ENCODE data around the gene PHPT1. TPM values are rescaled to one million over a fixed set of nuclear protein-coding genes. Genes with fewer than 3 reads are reported as not detected.

The PHPT1 gene
- total and polyA plus RNA-seq, 2 of the 13 experiments (the other 11 are each of a cell fraction or from before 2014, with no cell fraction given): 189 to 192 TPM

DNA sequence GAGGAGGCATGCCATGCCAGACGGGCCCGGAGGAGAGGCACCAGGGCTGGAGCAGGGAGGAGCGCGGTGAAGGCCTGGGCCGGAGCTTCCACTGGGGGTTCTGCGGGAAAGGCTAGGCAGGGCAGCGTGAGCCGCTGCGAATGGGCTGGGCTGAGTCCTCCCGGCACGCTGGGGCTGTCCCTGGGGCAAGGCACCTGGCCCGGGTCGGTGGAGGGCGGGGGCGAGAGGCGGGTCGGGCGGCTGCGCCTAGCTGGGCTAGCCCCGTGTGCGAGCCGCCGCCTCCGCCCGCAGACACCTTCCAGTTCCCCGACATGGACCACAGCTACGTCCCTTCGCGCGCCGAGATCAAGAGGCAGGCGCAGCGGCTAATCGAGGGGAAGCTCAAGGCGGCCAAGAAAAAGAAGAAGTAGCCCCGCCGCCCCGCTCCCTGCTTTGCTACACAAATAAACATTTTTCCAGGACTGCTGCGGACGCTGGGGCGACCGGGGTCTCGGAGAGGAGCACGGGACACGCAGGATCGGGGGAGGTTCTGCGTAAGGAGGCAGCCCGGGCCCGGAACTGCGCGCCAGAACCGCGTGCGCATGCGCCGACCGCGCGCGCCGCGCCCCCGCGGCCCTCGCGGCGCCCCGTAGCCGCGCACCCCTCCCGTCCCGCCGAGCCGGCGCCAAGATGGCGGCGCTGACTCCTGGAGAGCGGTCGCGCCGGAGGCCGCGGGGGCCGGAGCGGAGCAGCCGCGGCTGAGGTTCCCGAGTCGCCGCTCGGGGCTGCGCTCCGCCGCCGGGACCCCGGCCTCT is 41.7 kb upstream of the PHPT1 start, which contains the start of gene RABL6 (continued):
- no peak for TF ChIP-seq ZBTB42 (CRISPR knock-in tag; IDR thresholded peaks at IDR 0.05)
- TF ChIP-seq KDM5A (IDR thresholded peaks at IDR 0.05; ENCODE audit: borderline replicate concordance, low read length): peak; percentile 63; the same call in 1 of the 2 replicates
- TF ChIP-seq ZNF205 (CRISPR knock-in tag; IDR thresholded peaks at IDR 0.05): 0 out of 2 replicates have a peak, but pooled peaks have one; percentile 44
- no peak for TF ChIP-seq TP53 (CRISPR knock-in tag; conservative IDR thresholded peaks at IDR 0.05)
- no peak for TF ChIP-seq CCAR2 (optimal IDR thresholded peaks at IDR 0.05; ENCODE audit: low read depth, low read length)
- TF ChIP-seq, protein P1, sequence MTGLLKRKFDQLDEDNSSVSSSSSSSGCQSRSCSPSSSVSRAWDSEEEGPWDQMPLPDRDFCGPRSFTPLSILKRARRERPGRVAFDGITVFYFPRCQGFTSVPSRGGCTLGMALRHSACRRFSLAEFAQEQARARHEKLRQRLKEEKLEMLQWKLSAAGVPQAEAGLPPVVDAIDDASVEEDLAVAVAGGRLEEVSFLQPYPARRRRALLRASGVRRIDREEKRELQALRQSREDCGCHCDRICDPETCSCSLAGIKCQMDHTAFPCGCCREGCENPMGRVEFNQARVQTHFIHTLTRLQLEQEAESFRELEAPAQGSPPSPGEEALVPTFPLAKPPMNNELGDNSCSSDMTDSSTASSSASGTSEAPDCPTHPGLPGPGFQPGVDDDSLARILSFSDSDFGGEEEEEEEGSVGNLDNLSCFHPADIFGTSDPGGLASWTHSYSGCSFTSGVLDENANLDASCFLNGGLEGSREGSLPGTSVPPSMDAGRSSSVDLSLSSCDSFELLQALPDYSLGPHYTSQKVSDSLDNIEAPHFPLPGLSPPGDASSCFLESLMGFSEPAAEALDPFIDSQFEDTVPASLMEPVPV (CRISPR knock-in tag; IDR thresholded peaks at IDR 0.05): peak; percentile 85
- TF ChIP-seq, protein P2, sequence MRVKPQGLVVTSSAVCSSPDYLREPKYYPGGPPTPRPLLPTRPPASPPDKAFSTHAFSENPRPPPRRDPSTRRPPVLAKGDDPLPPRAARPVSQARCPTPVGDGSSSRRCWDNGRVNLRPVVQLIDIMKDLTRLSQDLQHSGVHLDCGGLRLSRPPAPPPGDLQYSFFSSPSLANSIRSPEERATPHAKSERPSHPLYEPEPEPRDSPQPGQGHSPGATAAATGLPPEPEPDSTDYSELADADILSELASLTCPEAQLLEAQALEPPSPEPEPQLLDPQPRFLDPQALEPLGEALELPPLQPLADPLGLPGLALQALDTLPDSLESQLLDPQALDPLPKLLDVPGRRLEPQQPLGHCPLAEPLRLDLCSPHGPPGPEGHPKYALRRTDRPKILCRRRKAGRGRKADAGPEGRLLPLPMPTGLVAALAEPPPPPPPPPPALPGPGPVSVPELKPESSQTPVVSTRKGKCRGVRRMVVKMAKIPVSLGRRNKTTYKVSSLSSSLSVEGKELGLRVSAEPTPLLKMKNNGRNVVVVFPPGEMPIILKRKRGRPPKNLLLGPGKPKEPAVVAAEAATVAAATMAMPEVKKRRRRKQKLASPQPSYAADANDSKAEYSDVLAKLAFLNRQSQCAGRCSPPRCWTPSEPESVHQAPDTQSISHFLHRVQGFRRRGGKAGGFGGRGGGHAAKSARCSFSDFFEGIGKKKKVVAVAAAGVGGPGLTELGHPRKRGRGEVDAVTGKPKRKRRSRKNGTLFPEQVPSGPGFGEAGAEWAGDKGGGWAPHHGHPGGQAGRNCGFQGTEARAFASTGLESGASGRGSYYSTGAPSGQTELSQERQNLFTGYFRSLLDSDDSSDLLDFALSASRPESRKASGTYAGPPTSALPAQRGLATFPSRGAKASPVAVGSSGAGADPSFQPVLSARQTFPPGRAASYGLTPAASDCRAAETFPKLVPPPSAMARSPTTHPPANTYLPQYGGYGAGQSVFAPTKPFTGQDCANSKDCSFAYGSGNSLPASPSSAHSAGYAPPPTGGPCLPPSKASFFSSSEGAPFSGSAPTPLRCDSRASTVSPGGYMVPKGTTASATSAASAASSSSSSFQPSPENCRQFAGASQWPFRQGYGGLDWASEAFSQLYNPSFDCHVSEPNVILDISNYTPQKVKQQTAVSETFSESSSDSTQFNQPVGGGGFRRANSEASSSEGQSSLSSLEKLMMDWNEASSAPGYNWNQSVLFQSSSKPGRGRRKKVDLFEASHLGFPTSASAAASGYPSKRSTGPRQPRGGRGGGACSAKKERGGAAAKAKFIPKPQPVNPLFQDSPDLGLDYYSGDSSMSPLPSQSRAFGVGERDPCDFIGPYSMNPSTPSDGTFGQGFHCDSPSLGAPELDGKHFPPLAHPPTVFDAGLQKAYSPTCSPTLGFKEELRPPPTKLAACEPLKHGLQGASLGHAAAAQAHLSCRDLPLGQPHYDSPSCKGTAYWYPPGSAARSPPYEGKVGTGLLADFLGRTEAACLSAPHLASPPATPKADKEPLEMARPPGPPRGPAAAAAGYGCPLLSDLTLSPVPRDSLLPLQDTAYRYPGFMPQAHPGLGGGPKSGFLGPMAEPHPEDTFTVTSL (CRISPR knock-in tag; IDR thresholded peaks at IDR 0.05; ENCODE audit: borderline replicate concordance): peak; percentile 37; the same call in 1 of the 2 replicates
- no peak for TF ChIP-seq MIER3 (CRISPR knock-in tag; IDR thresholded peaks at IDR 0.05; ENCODE audit: borderline replicate concordance)
- TF ChIP-seq MEIS1 (CRISPR knock-in tag; IDR thresholded peaks at IDR 0.05; ENCODE audit: borderline replicate concordance): no peak
- TF ChIP-seq ATRX (CRISPR knock-in tag; IDR thresholded peaks at IDR 0.05; ENCODE audit: borderline replicate concordance): no peak
- no peak for TF ChIP-seq SMC3 (IDR thresholded peaks at IDR 0.05; ENCODE audit: low read length)
- TF ChIP-seq, protein P3, sequence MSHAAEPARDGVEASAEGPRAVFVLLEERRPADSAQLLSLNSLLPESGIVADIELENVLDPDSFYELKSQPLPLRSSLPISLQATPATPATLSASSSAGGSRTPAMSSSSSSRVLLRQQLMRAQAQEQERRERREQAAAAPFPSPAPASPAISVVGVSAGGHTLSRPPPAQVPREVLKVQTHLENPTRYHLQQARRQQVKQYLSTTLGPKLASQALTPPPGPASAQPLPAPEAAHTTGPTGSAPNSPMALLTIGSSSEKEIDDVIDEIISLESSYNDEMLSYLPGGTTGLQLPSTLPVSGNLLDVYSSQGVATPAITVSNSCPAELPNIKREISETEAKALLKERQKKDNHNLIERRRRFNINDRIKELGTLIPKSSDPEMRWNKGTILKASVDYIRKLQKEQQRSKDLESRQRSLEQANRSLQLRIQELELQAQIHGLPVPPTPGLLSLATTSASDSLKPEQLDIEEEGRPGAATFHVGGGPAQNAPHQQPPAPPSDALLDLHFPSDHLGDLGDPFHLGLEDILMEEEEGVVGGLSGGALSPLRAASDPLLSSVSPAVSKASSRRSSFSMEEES (CRISPR knock-in tag; IDR thresholded peaks at IDR 0.05): no peak
- peak; percentile 83 for TF ChIP-seq HNRNPLL (IDR thresholded peaks at IDR 0.05; ENCODE audit: low read depth, low read length, poor library complexity, severe bottlenecking)
- TF ChIP-seq SP2 (CRISPR knock-in tag; IDR thresholded peaks at IDR 0.05): no peak
- TF ChIP-seq, protein P4, sequence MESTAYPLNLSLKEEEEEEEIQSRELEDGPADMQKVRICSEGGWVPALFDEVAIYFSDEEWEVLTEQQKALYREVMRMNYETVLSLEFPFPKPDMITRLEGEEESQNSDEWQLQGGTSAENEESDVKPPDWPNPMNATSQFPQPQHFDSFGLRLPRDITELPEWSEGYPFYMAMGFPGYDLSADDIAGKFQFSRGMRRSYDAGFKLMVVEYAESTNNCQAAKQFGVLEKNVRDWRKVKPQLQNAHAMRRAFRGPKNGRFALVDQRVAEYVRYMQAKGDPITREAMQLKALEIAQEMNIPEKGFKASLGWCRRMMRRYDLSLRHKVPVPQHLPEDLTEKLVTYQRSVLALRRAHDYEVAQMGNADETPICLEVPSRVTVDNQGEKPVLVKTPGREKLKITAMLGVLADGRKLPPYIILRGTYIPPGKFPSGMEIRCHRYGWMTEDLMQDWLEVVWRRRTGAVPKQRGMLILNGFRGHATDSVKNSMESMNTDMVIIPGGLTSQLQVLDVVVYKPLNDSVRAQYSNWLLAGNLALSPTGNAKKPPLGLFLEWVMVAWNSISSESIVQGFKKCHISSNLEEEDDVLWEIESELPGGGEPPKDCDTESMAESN (CRISPR knock-in tag; conservative IDR thresholded peaks at IDR 0.05): peak; percentile 57; the same call in 1 of the 2 replicates
- no peak; the same call in 1 of the 2 replicates for TF ChIP-seq TMF1 (CRISPR knock-in tag; IDR thresholded peaks at IDR 0.05; ENCODE audit: low read depth)

All from HepG2 (cell line).